8988T (cell line): Measurements from ENCODE around the gene COL4A2.
"Not testable (repeated sequence)": the region's sequence is repeated elsewhere in the genome, so short reads cannot be mapped to it uniquely, and the experiment has no call there.

Experiments used
- DNase-seq: peaks from one replicate; pipeline ENCODE4 v3.0.0; 2011

Gene COL4A2

DNA sequence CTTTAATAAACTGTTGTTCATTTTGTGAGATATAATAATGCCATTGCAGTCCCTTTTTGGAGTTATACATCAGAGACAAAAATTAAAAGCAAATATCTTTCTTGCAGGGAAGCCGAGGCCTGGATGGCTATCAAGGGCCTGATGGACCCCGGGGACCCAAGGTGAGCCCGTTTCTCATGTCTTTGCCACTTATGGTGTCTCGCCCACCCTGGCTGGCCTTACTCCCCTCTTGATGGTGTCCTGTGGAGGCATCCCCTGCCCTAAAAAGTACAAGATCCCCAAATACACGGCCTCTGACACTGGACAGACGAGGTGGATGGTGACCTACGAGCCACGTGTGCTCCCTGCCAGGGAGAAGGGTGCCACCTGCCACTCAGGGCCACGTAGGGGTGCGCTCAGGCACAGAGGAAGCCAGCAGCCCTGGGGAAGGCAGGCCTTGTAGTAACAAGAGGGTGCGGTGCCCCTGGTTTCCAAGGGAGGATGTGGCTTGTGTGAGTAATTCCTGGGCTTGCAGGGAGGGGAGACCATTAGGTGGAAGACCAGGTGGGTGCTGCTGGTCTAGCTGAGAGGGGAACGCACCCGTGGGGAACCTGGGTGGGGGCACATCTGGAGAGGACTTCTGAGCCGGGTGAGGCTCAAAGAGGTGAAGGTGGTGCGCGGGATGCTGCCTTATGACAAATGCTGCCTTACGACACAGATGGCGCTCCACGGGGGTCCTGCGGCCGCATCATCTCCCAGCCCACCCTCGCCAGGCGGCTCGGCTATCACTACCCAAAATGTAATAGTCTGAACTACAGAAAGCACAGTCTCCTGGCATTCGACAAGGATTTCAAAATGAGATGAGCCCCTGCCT is 138.9 kb downstream of the COL4A2 start:
- DNase-seq = no peak

DNA sequence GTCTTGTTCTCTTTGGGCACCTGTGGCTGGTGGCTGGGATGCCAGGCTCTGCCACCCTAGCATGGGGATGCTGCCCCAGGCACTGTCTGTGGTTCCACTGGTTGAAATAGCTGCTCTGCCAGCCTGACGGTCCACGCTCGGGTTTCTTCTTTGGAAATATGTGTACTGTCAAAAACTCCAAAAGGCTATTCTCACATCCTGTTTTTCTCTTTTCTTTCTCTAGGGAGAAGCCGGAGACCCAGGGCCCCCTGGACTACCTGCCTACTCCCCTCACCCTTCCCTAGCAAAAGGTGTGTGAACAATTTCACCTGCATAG is 139.4 kb downstream of the COL4A2 start:
- no peak for DNase-seq

DNA sequence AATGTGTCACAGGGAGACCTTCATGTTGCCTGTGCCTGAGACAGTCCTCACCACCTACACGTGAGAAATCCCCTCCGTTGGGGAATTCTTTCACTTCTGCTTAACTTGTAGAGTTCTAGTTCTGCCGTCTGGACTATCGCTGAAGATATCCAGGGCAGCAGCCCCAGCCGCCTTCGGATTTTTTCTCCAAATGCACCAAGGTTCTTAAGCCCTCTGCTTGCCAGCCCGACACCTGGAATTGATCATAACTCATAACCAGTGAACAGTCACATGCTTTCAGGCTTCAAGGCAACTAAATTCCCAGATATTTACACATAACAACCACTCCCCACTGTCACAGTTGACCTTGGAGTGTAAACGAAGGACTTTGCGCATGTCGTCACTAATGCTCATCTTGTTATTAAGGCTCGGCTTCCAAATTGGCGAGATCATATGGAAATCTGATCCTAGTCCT is 140.0 kb downstream of the COL4A2 start:
- DNase-seq = no peak

DNA sequence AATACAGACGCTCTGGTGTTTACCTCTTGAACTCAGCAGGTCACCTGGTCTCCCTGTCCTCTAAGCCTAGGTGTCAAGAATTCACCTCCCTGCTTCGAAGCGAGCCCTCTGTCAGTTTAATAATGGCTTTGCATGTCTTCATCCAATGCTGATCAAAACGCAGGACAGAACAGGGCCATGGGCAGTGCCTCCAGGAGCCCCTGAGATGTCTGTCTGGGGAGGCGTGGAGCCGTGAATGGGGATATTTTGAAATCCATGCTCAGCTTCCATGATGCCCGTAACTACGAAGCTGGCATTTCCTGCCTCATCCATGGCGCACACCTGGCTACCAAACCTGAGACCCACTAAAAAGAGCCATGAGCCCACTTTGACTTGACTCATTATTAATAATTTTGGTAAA is 140.7 kb downstream of the COL4A2 start:
- DNase-seq = no peak

DNA sequence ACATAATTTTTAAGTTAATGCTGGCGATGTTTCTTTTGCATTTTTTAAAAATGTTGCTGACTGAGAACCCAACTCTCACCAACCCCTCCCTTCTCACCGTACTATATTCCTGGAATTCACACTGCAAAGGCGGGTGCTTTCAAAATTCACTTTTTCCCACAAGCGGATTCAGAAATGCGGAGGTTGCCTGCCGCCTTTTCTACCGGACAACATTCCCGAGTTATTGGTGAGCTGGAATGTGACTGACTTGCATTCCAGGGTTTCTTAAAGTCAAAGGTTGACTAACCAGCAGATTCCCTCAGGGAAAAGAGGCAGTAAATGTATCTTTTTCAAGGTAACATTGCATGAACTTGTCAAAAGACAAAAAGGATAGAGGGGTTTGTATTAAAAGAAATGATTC is 141.1 kb downstream of the COL4A2 start:
- DNase-seq = peak; percentile 68

DNA sequence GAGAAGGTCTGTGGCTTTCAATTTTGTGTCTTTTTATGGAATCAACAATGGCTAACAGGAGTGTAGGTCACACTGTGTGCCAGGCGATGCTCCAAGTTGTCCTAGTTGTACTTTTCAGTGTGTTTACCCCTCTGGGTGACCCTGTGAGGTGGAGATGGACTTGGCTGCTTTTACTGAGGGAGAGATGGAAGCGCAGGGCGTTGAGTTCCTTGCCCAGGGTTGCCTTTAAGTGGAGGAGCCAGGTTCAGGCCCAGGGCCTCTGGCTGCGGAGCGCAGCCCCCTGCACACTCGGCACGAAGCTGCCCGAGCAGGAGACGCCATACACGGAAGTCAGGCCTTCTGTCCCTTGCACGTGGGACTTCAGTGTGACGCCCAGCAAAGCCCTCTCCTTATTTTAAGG is 141.6 kb downstream of the COL4A2 start:
- no peak for DNase-seq

DNA sequence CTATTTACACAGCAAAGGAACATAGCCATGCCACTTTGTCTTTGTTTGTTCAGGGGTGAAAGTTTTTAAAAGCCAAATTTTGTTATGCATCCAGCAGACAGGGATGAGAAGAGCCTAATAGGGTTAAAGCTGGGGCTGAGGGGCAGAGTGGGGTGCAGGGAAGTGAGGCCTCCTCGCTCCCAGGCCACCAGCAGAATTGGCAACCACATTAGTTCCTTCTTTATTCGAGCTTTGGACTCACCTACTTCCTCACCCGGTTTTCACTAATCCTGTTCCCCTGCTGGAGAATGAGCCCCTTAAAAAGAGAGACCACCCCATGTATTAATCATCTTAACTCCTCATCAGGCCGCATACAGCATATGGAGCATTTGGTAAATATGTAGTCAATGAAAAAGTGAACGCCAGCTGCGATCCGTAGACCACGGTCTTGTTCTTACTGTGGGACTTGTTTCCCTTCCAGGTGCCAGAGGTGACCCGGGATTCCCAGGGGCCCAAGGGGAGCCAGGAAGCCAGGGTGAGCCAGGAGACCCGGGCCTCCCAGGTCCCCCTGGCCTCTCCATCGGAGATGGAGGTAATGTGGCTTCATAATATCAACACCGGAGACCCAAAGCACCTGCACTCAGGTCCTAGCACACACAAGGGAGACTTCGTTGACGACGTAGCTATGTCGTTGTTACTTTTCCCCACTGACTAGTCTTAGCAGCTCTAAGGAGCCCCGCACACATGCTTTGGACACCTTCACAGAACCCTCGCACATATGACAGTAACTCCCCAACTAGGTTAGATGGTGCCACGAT is 142.3 kb downstream of the COL4A2 start:
- no peak for DNase-seq

DNA sequence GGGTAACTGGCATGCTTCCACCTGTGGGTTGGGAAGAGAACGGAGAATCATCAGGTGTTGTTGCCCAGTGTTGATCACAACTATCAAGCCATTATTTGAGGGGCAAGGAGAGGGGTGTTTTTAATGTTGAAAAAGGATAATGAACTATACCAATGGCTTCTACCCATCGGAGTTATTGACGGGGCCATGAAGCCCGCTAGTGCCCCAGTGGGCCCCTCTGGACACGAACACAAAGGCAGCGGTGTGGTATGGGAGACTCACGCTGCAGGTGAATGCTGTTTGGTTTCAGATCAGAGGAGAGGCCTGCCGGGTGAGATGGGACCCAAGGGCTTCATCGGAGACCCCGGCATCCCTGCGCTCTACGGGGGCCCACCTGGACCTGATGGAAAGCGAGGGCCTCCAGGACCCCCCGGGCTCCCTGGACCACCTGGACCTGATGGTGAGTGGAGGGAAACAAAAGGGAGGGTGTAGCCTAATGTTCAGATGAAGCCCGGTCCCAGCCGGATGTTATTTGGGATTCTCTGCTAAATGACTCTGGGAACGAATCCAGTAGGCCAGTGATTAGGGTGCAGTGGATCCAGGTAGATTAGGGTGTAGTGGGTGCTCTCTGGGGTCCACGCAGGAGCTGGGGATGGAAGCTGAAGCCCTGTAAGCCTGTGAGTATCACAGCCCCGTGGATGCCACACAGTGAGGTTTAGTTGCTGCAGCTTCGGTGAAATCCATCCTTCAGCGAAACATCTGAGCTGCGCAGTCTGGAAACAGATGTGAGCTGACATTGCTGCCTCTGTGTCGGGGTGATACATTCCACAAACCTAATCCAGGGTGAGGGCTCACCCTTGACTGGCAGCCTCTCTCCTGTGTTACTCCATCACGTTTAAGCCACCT is 143.2 kb downstream of the COL4A2 start:
- DNase-seq = no peak

DNA sequence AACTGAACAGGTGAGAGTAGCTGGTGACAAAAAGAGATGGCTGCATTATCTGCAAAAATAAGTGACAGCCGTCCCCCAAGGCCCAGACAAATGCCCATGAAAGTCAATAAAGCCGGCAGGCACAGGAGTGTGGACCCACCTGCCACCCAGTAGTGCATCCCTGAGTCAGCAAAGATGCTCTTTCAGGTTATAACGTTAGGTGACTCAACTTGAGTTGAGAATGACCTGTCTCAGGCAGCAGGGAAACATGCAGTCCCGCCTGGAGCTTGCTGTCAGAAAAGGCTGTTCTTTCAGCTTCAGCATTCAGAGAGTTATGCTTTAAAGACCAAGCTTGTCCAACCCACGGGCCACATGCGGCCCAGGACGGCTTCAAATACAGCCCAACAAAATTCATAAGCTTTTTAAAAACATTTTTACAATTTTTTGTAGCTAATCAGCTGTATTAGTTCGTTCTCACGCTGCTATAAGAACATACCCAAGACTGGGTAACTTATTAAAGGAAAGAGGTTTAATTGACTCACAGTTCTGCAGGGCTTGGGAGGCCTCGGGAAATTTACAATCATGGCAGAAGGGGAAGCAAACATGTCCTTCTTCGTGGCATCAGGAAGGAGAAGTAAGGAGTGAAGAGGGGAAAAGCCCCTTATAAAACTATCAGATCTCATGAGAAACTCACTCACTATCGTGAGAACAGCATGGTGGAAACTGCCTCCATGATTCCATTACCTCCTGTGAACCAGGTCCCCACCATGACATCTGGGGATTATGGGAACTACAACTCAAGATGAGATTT is 144.1 kb downstream of the COL4A2 start:
- no peak for DNase-seq

DNA sequence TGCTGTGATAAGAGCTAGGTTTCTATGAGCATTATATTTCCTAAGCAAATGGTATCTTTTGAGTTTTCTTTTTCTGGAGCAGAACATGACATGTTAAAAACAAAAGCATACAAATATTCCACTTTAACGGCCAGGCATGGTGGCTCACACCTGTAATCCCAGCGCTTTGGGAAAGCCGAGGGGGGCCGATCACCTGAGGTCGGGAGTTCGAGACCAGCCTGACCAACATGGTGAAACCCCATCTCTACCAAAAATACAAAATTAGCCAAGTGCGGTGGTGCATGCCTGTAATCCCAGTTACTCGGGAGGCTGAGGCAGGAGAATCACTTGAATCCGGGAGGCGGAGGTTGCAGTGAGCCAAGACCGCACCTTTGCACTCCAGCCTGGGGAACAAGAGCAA is 146.0 kb downstream of the COL4A2 start:
- DNase-seq = not testable (repeated sequence)

DNA sequence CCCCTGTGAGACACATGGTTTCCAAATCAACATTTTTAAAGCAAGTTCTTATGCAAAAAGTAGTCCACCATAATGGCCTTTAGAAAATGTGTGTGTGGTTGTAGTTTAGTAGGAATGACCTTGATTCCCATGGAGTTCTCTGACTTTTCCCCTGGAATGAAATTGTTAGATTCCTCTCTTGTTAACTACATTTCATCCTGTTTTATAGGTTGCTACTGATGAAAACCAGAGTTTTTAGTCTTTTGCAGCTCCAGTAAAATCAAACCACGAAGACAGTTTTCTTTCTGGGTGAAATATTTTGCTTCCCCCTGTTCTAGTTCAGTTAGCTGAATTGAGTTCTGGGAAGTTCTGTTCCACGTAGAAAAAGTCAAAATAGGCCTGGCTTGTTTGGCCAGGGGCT is 146.7 kb downstream of the COL4A2 start:
- DNase-seq = no peak

DNA sequence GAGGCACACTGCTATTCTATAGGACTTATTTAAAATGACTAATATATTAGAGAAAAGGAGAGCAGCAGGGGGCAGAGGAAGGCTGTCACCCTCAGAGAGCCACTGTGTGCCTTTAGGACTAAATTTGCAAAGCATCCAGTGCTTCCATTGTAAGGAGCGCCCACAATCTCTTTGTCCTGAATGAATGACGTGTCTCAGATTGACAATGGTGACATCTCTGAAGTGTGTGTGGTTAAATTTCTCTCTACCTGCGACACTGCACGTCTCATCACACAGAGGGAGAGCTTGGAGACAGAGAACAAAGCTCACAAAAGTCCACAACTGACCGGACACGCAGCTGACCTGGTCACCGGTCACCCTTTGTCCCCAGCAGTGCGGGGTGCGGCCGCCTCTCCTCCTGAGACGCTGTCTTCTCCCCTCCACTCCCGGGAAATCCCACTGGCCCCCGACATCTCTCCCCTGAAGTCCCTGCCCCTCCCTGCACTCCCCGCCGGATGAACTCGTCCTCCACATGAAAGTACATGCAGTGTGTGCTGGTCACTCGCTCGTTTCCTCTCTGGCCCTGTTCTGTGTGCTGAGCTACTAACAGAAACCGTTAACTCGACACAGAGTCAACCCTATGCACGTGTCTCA is 147.3 kb downstream of the COL4A2 start:
- no peak for DNase-seq

DNA sequence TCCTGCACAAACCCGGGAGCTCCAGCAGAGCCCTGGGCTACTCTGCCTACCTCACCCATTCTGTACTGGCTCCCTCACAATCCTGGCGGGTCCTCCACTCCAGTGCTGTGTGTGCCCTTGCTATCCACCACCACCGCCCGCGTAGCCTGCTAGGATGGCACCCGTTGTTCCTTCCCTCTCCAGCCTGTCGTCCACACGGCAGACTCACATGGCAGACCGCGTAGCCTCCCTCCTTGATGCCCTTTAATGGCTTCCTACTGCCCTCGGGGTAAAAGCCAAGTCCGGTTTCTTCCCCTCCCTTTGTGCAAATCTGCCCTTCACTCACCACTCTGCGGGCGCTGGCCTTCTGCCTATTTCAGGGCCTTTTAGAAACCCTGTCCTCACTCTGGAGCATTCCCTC is 147.9 kb downstream of the COL4A2 start:
- DNase-seq = no peak

DNA sequence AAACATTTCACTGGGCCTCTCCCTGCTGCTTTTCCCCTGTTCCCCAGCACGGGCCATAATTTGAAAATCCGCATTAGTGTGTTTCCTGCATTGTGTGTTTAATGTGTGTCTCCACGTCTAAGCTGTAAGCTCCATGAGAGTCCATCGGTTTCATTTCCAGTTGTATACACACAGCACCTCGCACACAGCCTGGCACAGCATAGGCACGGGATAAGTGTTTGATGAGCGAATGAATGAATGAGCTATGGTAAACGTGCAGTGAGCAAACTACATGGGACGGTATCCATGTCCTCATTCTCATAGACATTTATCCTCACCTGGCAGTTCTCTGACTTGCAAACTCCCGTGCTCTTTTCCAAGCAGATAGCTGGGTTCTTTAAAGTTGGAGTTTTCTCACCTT is 148.4 kb downstream of the COL4A2 start:
- DNase-seq = no peak

DNA sequence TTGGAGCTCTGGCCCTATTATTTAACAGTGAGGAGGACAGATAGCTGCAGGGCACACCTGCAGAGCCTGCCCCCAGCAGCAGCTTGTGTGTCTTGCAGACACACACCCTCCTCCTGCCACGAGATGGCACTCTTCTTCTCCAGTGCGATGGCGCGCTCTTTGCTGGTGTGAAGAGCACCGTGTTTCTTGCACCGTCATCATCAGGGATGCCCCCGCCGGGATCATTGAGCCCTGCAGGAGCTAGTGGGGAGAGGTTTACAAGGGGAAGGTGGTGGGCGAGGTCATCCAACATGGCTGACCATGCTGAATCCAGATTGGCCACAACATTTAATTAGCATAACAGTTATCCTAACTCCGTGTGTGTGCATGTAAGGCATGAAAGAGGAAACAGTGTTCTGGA is 148.9 kb downstream of the COL4A2 start:
- DNase-seq = peak; percentile 90

DNA sequence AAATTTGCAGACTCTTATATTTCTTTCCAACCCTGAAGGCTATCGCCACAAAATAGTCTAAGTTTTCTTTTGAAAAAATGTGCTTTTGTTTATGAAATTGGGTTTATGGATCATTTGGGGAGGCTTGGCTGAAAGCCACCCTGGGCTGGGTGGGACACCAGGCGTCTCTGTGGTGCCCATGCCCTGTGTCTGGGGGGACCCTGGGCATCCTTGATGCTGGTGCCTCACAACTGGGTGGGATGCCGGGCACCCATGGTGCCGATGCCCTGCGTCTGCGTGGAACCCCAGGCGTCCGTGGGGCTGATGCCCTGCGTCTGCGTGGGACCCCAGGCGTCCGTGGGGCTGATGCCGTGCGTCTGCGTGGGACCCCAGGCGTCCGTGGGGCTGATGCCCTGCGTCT is 149.5 kb downstream of the COL4A2 start:
- DNase-seq = no peak

DNA sequence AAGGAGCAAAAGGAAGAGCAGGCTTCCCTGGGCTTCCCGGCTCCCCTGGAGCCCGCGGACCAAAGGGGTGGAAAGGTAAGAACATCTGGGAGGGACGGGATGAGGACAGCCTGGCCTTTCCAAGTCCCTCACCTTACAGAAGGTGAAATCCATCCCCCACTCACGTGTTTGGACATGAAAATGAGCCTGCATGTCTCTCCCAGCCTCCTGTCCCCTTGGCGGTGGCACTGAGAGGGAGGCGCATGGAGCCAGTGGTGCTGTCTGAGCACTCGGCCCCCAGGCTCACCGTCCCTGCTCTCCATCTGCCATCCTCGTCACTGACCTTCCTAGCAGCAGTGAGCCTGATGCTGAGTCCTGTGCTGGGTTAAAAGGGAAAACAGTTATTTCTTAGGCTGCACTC is 150.3 kb downstream of the COL4A2 start:
- no peak for DNase-seq

DNA sequence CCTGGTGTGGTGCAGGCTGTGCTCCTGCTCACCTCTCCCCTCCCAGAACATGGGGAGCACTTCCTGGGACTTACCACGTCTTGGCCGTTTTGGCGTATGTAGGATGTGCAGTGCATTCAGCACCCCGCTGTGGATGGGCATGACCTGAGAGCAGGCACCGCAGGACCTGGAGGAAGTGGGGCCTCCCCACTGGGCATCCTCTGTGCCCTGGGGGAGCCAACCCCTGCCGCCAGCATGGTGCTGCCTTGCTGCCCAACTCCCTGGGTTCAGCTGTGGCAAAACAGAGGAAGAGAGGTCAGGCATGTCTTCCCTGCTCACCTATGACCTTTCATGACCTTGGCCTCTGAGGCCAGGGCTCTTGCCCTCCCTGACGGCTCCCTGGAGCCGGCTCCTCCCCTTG is 150.9 kb downstream of the COL4A2 start:
- no peak for DNase-seq

DNA sequence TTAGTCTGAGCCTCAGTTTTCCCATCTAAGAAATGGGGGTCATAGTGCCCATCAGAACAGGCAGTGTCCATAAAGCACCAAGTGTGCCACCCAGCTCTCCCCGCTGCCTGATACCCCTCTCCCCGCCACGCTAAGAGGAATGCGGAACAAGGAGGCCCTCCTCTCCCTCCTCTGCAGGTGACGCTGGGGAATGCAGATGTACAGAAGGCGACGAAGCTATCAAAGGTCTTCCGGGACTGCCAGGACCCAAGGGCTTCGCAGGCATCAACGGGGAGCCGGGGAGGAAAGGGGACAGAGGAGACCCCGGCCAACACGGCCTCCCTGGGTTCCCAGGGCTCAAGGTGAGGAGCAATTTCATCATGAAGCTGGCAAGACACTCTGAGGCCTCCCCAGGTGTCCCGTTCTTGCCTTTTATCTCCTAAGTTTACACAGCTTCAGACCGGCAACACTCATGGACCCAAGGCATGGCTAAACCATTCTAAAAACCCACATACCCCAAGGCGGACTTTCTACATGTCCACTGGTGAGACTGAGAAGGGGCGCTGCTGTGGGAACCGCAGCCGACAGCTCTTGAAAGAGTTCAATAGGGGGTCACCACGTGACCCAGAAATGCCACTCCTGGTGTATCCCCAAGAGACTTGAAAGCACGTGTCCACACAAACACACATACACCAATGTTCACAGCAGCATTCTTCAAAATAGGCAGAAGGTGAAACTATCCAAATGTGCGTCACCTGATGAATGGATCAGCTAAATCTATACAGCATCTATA is 151.7 kb downstream of the COL4A2 start:
- DNase-seq = no peak

DNA sequence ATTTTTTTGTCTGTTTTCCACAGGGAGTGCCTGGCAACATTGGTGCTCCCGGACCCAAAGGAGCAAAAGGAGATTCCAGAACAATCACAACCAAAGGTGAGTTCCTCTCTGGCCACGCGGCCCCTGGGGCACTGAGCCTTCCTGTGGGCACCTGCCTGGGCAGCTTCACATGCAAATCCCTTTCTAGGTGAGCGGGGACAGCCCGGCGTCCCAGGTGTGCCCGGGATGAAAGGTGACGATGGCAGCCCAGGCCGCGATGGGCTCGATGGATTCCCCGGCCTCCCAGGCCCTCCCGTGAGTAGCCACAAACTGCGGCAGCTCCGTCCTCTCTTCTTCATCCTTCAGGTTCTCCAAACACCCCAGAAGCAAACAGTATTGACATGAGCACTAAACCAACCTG is 155.0 kb downstream of the COL4A2 start:
- no peak for DNase-seq

DNA sequence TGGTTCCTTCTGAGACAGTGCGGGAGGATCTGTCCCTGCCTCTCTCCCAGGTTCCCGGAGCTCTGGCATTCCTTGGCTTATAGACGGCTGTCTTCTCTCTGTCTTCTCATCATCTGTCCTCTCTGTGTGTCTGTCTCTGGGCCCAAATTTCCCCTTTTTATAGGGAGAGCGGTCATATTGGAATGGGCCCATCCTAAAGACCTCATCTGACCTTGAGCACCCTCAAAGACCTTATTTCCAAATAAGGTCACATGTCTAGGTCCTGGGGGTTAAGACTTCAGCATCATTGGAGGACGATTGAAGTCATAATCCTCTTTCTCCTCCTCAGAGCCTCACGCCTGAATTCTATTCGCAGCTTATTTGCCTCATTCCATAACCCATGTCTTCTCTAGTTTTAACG is 156.1 kb downstream of the COL4A2 start:
- DNase-seq = no peak
